ENCODE data around the gene DLG2.
"Not testable (repeated sequence)": the region's sequence is repeated elsewhere in the genome, so short reads cannot be mapped to it uniquely, and the experiment has no call there.

DLG2 gene

DNA sequence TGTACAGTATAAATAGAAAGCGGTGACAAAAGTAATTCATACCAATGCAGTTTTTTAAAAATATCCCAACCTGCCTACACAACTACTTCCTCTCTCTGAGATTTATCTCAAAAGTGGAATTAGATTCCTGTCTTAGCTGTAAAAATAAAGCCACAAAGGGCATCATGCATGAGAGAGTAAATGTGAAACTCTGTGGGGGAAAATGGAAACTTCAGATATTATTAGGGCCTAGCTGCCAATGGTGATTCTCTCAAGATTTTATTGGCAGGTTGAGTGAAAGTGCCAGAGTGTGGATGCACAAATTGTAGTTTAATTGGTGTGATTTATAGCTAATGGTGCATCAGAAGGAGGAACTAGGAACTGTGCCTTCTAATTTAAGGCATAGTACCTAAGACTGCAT, 1984.0 kb downstream of the DLG2 start:
- FAIRE-seq: no peak

DNA sequence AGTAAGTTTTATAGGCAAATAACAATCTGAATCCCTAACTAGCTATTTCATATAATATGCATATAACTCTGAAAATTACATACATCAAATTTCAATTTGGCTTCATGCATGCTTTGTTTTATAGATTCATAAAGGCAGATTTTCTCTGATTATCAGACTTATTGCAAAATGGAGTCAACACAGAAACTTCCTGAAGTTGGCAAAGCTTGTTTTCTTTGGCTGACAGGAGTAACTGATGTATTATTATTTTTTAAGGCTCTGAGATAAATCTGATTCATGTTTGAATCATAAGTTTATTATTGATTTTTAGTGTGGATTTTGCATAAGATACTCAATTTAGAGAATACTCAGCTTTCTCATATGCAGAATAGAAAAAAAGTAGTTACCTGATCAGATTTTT, 1984.6 kb downstream of the DLG2 start:
- no peak for FAIRE-seq

DNA sequence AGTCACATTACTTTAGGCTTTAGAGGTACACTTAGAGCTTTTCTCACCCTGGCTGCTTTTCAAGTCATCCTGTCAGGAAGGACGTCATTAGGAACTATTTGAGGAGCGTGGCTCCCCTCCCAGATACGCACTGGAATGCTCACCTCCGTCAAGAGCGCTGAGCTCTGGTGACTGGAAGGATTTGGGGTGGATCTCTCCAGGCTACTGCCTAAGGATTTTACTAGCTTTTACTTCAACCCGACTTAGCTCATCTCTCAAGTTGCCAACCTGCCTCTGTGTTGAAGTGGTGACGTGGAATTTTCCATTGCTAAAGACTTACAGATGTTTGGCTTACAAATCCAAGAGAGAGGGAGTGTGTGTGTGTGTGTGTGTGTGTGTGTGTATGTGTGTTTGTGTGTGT, 1985.6 kb downstream of the DLG2 start:
- FAIRE-seq: no peak

DNA sequence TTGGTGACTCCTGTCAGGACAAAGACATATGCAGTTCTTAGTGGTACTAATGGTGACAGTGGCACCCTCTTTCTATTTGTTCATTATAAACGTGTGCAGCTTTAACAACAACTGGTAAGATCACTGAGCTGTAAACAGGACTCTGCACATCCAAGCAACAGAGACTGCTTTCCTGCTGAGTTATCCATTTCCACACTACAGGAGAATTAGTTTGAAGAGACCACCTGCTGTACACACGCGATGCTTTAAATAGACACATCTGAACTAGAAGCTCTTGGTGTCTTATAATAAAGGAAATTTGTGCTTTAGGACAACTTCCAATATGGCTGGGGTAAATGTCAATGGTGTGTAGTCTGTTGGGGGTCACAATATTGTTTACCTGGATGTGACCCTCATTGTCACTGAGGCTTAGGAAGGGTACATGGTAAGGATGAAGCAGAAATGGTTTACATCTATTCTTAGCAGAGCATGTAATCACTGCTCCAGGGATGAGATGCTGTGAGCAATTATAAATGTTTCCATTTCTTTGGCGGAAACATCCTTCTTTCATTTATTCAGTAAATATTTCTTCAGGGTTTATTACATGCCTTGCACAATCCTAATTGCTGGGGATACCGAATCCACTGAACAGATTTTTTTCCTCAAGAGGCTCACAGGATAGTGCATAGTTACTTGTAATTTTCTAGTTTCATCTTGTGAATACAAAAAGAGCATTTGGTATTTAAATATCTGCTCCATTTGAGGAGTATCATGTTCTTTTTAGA, 1987.0 kb downstream of the DLG2 start:
- FAIRE-seq: no peak

DNA sequence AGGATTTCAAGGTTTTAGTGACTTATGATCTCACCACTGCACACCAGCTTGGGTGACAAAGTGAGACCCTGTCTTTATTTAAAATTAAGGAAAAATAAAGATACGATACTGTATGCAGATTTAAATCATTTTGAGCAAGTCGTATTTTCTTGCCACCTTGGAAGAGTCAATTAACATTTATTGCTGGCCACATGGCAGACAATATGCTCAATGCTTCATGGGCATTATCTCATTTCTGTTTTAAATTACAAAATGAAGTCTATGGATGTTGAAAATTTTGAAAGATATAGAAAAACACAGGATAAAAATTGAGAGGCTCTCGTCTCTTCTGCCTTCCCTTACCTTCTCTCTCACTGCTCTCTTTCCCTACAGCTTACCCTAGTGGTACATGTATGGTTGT, 1992.0 kb downstream of the DLG2 start:
- no peak for FAIRE-seq

DNA sequence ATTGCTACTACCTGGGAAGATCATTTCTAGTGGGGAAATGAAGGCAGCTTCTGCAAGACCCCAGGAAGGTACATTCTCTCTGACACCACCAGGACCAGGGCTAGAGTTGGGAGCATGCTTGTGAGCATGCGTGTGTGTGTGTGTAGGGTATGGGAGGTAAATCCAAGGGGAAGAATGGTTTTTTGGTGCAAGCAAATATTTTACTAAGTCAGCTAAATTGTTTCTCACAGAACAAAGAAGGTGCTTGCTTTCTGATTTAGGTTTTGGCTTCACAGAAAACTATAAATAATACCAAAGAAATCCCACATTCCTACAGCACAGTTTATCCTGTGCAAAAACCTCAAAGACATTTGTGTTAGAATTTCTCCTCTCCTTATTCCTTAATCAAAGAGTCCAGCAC, 1996.9 kb downstream of the DLG2 start:
- FAIRE-seq: no peak

DNA sequence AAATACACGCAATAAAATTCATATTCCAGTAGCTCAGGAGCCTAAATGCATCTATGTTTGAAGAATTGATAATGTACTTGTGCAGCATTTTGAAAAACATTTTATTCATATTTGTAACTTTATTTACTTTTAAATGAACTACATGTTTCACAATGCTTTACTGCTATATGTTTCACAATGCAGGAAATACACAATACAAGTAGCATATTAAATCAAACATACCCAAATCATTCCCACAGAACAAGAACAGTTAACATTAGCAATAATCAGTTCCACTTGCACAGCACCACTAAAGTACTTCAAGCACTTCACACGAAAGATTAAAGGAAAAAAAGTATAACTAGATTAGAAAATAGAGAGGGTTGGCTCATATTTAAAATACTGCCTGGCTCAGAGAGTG, 1997.4 kb downstream of the DLG2 start:
- no peak for FAIRE-seq

DNA sequence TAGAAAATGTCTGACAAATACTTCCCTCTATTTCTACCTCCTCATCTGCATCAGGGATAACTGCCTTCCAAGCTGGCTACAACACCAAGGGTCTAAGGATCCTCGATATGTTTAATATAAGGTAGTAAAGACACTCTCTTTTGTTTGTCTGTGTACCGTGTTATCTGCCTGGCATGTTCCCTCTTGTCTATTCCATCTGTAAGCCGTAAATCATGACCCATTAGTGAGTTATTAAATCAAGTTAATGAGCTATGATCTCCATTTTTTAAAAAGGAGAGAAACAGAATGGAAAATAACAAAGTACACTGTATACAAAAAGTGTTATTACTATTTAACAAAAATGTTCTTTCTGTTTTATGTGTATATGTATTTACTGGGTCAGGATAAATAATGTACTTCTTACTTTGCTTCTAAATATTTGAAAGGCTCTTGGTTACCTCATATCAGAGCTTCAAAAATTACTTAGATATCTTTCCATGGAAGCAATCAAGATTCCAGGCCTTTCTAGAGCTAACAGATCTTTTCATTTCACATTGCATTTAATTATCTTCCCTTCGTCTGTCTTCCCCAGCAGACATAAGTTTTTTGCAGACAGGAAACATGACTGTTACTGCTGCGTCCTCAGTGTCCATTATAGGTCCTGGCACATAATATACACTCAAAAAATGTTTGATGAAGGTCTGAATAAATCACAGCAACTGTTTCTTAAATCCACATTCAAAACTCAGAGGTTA, 1998.4 kb downstream of the DLG2 start:
- no peak for FAIRE-seq

DNA sequence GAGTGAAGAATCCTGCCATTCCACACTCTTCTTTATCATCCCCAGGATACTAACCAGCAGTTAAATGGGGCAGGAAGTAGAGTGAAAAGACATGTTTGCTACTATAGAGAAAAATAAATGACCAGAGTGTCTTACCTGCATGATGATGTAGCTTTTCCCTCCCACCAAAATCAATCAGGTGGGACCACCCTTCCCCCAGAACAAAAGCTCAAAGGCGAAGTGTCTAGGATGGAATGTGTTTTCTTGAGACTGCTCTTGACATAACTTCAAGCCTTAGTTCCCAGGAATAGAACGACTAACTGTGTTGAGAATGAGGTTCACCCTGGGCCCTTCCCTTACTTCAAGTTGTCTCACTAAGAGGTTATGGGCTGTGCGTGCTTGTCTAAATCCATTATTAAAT, 2001.8 kb downstream of the DLG2 start:
- FAIRE-seq: no peak

DNA sequence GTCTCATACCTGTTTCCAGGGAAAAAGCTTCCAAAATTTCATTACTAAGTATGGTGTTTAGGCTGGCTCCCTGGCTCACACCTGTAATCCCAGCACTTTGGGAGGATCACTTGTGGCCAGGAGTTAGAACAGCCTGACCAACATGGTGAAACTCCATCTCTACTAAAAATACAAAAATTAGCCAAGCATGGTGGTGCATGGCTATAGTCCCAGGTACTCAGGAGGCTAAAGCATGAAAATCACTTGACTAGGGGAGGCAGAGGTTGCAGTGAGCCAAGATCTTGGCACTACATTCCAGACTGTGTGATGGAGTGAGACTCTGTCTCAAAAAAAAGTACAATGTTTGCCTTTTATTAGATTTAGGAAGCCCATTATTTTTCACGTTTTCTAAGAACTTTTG, 2009.5 kb downstream of the DLG2 start:
- no peak for FAIRE-seq

DNA sequence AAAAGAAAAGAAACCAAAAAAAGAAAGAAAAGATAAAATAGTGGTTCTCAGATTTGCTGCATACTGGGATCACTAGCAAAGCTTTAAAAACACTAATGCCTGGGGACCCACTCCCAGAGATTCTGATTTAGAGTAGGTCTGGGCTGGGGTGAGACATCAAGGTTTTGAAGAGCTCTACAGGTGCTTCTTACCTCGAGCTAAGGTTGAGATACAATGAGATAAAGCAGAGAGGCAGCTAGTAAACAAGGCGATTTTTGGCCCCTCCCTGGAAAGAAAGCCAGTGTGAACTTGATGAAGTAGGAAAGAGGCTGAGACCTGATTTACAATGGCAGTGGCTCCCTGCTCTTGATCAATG, 2013.4 kb downstream of the DLG2 start:
- FAIRE-seq: no peak

DNA sequence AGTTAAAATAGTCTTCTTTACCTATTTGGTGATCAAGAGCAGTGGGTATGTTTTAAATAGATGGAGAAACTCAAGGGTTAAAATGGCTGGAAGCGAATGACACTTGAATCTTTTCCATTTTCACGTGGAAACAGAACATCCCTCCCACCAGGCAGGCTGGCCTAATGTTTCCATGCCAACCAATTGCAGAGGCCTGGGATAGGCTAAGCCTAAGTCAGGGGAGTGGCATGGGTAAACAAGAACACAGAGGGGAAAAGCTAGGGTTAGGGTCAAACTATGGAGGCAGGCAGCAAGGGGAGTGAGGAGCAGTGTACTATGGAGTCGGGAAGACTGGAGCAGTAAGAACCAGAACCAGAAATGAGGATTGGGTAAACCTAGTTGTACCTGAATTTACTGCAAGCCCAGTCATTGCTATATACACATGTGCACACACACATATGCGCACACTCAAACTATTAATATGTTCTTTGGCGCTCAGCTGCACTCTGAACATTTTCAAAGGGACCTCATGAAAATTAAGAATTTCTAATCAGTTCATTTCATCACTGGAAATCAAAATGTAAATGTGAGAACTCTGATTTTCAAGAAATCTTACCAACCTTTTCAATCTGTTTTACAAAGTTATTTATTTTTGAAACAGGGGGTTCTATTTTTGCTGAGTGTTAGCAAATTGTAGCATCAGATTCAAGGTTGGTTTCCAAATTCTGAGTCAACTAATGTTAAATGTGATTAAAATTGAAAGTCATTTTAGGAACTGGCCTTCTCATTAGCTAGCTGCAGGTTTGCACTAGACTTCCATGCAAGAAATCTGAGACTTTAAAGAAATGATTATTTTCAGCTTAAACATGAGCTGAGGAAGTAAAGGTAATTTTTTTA, 2014.0 kb downstream of the DLG2 start:
- no peak for FAIRE-seq

DNA sequence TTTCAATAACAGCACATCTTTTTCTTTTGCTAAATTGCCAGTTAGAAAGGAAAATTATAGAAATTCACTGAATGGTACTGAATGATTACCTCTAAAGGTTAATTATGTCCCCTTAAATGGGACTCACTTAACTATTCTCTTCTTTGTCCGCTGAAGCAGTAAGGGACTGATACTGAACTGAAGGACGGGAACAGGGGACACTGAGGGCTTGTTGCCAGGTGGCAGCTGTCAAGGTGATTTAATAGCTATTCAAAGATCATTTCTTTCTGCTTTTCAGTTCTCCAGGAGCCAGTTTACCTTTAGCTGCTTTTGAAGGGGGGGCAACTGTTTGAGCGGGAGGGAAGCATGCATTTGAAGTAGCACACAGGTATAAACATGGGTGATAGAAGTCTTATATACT, 2015.5 kb downstream of the DLG2 start:
- FAIRE-seq: no peak

DNA sequence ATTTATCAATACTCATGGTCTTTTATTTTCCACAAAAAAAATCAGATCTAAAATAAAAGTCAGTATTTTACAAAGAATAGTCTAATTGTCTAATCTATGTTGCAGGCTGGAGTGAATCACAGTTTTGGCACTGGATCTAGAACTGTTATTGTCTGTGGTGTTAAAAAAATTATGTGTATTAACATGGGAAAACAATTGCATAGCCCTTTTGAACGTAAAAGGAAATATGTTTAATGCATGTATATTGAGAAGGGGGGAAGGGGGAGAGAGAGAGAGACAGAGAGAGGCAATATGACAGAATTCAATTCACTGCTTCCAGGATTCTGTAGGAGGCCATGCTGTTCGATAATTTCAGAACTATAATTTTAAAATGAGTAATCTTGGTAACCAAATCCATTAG, 2016.1 kb downstream of the DLG2 start:
- FAIRE-seq: no peak

DNA sequence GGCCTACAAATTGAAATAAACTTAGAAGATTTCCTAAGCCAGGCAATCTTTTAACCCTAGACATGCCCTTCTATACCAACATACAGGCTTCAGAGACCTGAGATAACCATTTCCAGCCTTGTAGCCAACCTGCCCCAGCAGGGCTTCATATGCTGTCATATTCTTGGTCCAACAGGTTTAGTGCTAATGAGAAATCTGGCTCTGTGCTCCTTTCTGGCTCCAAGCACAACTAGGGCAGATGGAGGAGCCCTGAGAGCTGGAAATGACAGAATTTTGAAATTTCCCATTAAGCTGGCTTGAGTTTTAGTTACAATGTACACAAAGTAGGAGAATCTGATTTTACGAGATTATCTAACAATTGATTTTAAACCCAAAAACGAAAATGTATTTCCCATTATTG, 2018.0 kb downstream of the DLG2 start:
- no peak for FAIRE-seq

DNA sequence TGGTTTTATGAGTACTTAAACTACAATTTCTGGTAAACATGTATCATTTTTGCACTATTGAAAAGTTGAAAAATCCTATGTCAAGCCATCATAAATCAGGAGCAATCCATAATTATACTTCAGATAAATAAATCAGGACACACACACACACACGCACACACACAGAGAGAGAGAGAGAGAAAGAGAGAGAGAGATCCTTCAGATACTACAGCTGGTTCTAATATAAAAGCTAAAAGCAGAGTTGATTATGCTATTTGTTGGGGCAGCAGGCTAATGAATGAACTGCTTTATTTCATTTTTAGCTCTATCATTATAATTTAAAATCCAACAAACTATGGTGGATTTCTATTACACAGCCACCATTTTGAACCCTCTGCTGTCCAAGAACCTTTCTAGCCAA, 2018.6 kb downstream of the DLG2 start:
- FAIRE-seq: no peak

DNA sequence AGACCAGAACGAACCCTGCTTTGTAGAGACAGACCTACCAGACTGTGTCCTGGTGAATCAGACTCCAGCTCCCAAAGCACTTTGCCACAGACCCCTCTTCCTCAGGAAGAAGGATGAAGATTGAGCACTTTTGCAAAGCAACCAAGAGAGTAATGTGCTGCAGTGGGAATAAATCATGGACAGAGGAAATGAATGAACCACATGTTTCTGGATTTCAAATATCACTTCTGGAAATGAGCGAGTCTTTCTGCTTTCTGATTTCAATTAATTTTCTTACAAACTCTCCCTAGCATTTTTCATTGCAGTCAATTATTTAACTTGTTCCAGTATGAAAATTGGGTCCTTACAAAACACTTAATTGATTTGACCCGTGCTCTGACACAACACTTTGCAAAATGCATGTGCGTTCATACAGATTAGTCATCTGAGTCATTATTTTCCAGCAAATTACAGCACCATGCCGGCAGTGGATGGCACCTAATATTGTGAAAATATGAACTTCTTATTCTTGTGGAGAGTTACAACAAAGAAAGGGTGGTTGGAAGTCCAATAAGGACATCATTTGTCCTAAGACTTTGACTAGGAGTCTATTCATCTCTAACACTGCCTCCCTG, 2025.1 kb downstream of the DLG2 start:
- FAIRE-seq: no peak

DNA sequence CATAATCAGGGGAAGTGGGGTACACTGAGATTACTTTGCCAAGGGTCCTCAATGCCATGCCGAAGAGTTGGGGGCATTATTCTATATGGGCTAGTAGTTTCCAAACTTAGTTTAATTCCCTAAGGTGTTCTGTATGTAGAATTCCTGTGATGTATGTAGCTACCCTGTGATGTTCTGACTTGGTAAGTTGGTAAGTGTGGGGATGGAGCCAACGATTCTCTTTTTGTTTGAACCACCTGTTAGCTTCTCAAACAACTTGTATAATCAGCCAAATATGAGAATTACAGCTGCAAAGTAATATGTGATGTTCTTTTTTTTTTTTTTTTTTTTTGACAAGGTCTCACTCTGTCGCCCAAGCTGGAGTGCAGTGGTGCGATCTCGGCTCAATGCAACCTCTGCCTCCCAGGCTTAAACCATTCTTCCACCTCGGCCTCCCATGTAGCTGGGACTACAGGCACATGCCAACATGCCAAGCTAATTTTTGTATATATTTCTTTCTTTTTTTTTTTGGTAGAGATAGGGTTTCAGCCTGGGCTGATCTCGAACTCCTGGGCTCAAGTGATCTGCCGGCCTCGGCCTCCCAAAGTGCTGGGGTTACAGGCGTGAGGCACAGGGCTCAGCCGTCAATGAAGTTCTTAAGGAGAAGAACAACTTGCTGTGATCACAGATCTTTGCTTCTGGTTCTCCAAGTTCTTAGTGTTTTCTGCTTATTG, 2025.8 kb downstream of the DLG2 start:
- no peak for FAIRE-seq

DNA sequence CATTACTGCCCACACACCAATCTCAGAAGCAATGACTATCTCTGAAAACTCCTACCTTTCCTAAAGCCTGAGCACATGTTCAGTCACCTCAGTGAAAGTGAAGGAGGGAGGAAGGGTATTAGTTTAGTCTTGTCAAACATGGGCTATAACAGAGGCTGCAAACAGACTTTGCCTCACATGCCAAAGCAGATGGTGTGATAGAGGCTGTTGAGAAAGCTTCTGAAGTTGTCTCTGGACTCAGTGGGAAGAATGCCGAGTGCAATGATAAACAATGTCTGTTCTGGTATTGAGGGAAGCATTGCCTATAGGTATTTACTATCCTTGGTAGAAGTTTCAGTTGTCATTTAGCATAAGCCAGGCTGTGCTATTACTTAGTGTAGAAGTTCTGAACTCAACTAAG, 2026.5 kb downstream of the DLG2 start:
- FAIRE-seq: no peak

DNA sequence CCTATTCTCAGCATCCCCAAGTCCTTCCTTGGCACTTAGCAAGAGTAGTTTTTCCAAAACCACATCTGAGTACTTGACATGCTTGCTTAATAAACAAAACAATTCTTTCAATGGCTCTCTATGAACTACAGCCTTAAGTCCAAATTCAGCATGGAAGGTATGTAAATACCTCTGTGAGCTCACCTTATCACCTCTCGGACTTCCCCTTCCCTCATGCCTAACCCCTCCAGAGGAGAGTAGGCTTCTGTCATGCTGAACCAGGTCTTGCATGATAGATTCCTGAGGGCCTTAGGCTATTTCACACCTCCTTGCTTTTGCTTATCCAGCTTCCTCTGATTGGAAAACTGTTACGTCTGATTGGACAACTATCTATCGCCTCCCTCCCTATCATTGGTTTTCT, 2028.1 kb downstream of the DLG2 start:
- FAIRE-seq: no peak

DNA sequence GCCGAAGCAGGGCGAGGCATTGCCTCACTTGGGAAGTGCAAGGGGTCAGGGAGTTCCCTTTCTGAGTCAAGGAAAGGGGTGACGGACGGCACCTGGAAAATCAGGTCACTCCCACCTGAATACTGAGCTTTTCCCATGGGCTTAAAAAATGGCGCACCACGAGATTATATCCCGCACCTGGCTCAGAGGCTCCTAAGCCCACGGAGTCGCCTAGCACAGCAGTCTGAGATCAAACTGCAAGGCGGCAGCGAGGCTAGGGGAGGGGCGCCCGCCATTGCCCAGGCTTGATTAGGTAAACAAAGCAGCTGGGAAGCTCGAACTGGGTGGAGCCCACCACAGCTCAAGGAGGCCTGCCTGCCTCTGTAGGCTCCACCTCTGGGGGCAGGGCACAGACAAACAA, 2039.3 kb downstream of the DLG2 start:
- FAIRE-seq: not testable (repeated sequence)

DNA sequence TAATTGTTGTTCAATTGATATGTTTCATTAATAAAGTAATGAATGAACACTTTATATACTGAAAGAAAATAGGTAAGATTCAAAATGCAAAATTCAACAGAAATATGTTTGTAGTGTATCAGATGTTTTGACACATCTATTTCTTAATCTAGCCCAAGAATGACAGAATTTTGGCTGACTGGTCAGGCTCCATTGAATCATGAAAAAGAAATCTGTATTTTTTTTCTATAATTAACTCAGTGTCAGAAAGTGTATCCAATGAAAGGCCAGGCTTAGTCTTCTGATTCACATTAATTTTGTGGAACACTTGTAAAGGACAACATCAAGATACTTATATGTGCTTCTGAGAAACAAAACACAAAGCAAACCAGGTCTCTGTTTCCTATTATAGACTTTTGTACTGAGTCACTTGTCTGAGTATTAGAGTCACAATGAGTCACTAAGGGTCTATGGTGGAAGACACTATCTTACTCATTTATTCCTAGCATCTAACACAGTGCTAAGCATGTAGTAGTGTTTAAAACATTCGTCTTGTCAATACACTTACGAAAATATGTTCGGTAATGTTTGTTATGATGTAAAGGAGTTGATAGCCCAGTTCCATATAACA, 2043.3 kb downstream of the DLG2 start:
- no peak for FAIRE-seq
